ENCODE results near the gene VKORC1.

GRCh38 chr16:31117384-31118222 lies 23.0 kb upstream of the VKORC1 start, which contains the start of gene KAT8:
- TF ChIP-seq, protein P1, sequence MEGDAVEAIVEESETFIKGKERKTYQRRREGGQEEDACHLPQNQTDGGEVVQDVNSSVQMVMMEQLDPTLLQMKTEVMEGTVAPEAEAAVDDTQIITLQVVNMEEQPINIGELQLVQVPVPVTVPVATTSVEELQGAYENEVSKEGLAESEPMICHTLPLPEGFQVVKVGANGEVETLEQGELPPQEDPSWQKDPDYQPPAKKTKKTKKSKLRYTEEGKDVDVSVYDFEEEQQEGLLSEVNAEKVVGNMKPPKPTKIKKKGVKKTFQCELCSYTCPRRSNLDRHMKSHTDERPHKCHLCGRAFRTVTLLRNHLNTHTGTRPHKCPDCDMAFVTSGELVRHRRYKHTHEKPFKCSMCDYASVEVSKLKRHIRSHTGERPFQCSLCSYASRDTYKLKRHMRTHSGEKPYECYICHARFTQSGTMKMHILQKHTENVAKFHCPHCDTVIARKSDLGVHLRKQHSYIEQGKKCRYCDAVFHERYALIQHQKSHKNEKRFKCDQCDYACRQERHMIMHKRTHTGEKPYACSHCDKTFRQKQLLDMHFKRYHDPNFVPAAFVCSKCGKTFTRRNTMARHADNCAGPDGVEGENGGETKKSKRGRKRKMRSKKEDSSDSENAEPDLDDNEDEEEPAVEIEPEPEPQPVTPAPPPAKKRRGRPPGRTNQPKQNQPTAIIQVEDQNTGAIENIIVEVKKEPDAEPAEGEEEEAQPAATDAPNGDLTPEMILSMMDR (conservative IDR thresholded peaks at IDR 0.05; ENCODE audit: low read depth, low read length), result no peak
- no peak for TF ChIP-seq EZH2 (IDR thresholded peaks at IDR 0.05; ENCODE audit: borderline replicate concordance, low read depth, low read length, poor library complexity, severe bottlenecking)

Measured in A673 (cell line).